Measurements from ENCODE around the gene LLPH.

LLPH gene

GRCh38 chr12:66140731-66141130 lies 10.2 kb upstream of the LLPH start:
- H2AFZ ChIP-seq (ENCODE audit: low read length), result no peak overlapping the region
- no peak overlapping the region for H3K4me2 ChIP-seq (ENCODE audit: low read depth, low read length, poor library complexity, severe bottlenecking)
- peaks cover 20% of the 10 kb centered on the region for H3K4me1 ChIP-seq (ENCODE audit: insufficient read depth, low read length, poor library complexity, severe bottlenecking)
- H3K36me3 ChIP-seq (ENCODE audit: insufficient read depth, low read length), result peaks cover 70% of the 10 kb centered on the region
- no peaks in the 10 kb centered on the region for H4K20me1 ChIP-seq (ENCODE audit: insufficient read depth, low read length, poor library complexity, severe bottlenecking)
- H3K4me3 ChIP-seq (ENCODE audit: low read length, poor library complexity, severe bottlenecking), result no peak overlapping the region
- H3K9me3 ChIP-seq (ENCODE audit: insufficient read depth, low read depth, low read length), result peaks cover 16% of the 10 kb centered on the region
- TF ChIP-seq CTCF (conservative IDR thresholded peaks at IDR 0.05; ENCODE audit: low read length) (no peak), EZH2phosphoT487 (IDR thresholded peaks at IDR 0.05; ENCODE audit: borderline replicate concordance) (no peak)
- peaks cover 6% of the 10 kb centered on the region for H3K27me3 ChIP-seq (ENCODE audit: insufficient read depth, low read length, poor library complexity, severe bottlenecking)
- no peaks in the 10 kb centered on the region for H3K9me2 ChIP-seq (replicated peaks; ENCODE audit: low read depth, low read length)
- peaks cover 6% of the 10 kb centered on the region; the same call in 1 of the 2 replicates for H3K79me2 ChIP-seq (ENCODE audit: insufficient read depth, low read length)
- no peak overlapping the region for H3K9ac ChIP-seq (ENCODE audit: low read depth, low read length, poor library complexity, severe bottlenecking)
- H3F3A ChIP-seq (ENCODE audit: low read depth), result no peaks in the 10 kb centered on the region

GRCh38 chr12:66139328-66139727 lies 8.8 kb upstream of the LLPH start:
- H3K9me2 ChIP-seq (replicated peaks; ENCODE audit: low read depth, low read length), result no peaks in the 10 kb centered on the region

GRCh38 chr12:66137937-66138336 lies 7.4 kb upstream of the LLPH start:
- H3K4me2 ChIP-seq (ENCODE audit: low read depth, low read length, poor library complexity, severe bottlenecking), result no peak overlapping the region
- H4K20me1 ChIP-seq (ENCODE audit: insufficient read depth, low read length, poor library complexity, severe bottlenecking), result no peaks in the 10 kb centered on the region
- no peaks in the 10 kb centered on the region for H3K4me1 ChIP-seq (ENCODE audit: insufficient read depth, low read length, poor library complexity, severe bottlenecking)
- no peak overlapping the region for H3K4me3 ChIP-seq (ENCODE audit: low read length, poor library complexity, severe bottlenecking)
- H3K9me3 ChIP-seq (ENCODE audit: insufficient read depth, low read depth, low read length), result peaks cover 16% of the 10 kb centered on the region
- no peak overlapping the region for H3K9ac ChIP-seq (ENCODE audit: low read depth, low read length, poor library complexity, severe bottlenecking)
- H2AFZ ChIP-seq (ENCODE audit: low read length), result no peak overlapping the region
- H3K79me2 ChIP-seq (ENCODE audit: insufficient read depth, low read length), result peaks cover 6% of the 10 kb centered on the region; the same call in 1 of the 2 replicates
- TF ChIP-seq CTCF (conservative IDR thresholded peaks at IDR 0.05; ENCODE audit: low read length) (no peak), EZH2phosphoT487 (IDR thresholded peaks at IDR 0.05; ENCODE audit: borderline replicate concordance) (no peak)
- H3K27me3 ChIP-seq (ENCODE audit: insufficient read depth, low read length, poor library complexity, severe bottlenecking), result peaks cover 6% of the 10 kb centered on the region
- peaks cover 58% of the 10 kb centered on the region for H3K36me3 ChIP-seq (ENCODE audit: insufficient read depth, low read length)
- no peaks in the 10 kb centered on the region for H3F3A ChIP-seq (ENCODE audit: low read depth)
- no peaks in the 10 kb centered on the region for H3K9me2 ChIP-seq (replicated peaks; ENCODE audit: low read depth, low read length)

More at GRCh38 chr12:66139328-66139727, 8.8 kb upstream of the LLPH start:
- no peak overlapping the region for H3K4me2 ChIP-seq (ENCODE audit: low read depth, low read length, poor library complexity, severe bottlenecking)
- H3K36me3 ChIP-seq (ENCODE audit: insufficient read depth, low read length), result peaks cover 70% of the 10 kb centered on the region
- H3K4me3 ChIP-seq (ENCODE audit: low read length, poor library complexity, severe bottlenecking), result no peak overlapping the region
- H3F3A ChIP-seq (ENCODE audit: low read depth), result no peaks in the 10 kb centered on the region
- H2AFZ ChIP-seq (ENCODE audit: low read length), result no peak overlapping the region
- peaks cover 6% of the 10 kb centered on the region for H3K27me3 ChIP-seq (ENCODE audit: insufficient read depth, low read length, poor library complexity, severe bottlenecking)
- H4K20me1 ChIP-seq (ENCODE audit: insufficient read depth, low read length, poor library complexity, severe bottlenecking), result no peaks in the 10 kb centered on the region
- peaks cover 16% of the 10 kb centered on the region for H3K9me3 ChIP-seq (ENCODE audit: insufficient read depth, low read depth, low read length)
- peaks cover 7% of the 10 kb centered on the region for H3K4me1 ChIP-seq (ENCODE audit: insufficient read depth, low read length, poor library complexity, severe bottlenecking)
- no peak overlapping the region for H3K9ac ChIP-seq (ENCODE audit: low read depth, low read length, poor library complexity, severe bottlenecking)
- peaks cover 6% of the 10 kb centered on the region; the same call in 1 of the 2 replicates for H3K79me2 ChIP-seq (ENCODE audit: insufficient read depth, low read length)
- TF ChIP-seq EZH2phosphoT487 (IDR thresholded peaks at IDR 0.05; ENCODE audit: borderline replicate concordance), result no peak
- TF ChIP-seq CTCF (conservative IDR thresholded peaks at IDR 0.05; ENCODE audit: low read length), result no peak

Data from Loucy (cell line).